ENCODE data around the gene CD99. TPM values are rescaled to one million over a fixed set of nuclear protein-coding genes. Genes with fewer than 3 reads are reported as not detected.

CD99 gene
- total and polyA plus RNA-seq, 2 of the 13 experiments (the other 11 are each of a cell fraction or from before 2014, with no cell fraction given): 78.8 to 111 TPM

GRCh38 chrX:2647627-2648026, 43.5 kb upstream of the CD99 start:
- H4K20me1 ChIP-seq (ENCODE audit: insufficient read depth, low read length): no peaks in the 10 kb centered on the region
- no peaks in the 10 kb centered on the region for H3K4me1 ChIP-seq (ENCODE audit: insufficient read depth, low read length)
- TF ChIP-seq ZSCAN31 (CRISPR knock-in tag; IDR thresholded peaks at IDR 0.05; ENCODE audit: low read depth): no peak
- no peak for TF ChIP-seq ZNF589 (CRISPR knock-in tag; conservative IDR thresholded peaks at IDR 0.05)
- no peak for TF ChIP-seq TAF15 (IDR thresholded peaks at IDR 0.05; ENCODE audit: low read depth, low read length, poor library complexity, severe bottlenecking)
- no peak for TF ChIP-seq MIER3 (CRISPR knock-in tag; IDR thresholded peaks at IDR 0.05; ENCODE audit: borderline replicate concordance)
- no peak for TF ChIP-seq ZNF703 (CRISPR knock-in tag; IDR thresholded peaks at IDR 0.05; ENCODE audit: borderline replicate concordance)
- no peak for TF ChIP-seq EZH2 (conservative IDR thresholded peaks at IDR 0.05; ENCODE audit: low read depth, low read length)
- ChIA-PET POLR2A (no interaction called here), CTCF (ENCODE audit: low intra/inter-chr PET ratio, low total read pairs) (no interaction called here)
- FAIRE-seq (no peak), DNase-seq (ENCODE audit: low spot score) (no peak), ATAC-seq (no peak)
- no TSS peak for BruUV-seq (replicated peaks)
- in situ Hi-C loops (cut with HindIII; ENCODE audit: extremely low pct_ligation_motif_present, low pct_unique_long_range_greater_than_20kb) (no loop called here), intact Hi-C loops (cut with micrococcal nuclease; ENCODE audit: unreplicated experiment) (no loop called here)
- H3K27ac ChIP-seq (ENCODE audit: extremely low read length, insufficient read depth, low read length): no peak overlapping the region
- H2AFZ ChIP-seq (ENCODE audit: low read length): no peak overlapping the region
- H3K4me3 ChIP-seq (replicated peaks in 1 of 3; ENCODE audit: insufficient read depth in 1 of 3, low read depth in 2 of 3, low read length in 3 of 3): no peak overlapping the region
- H3K36me3 ChIP-seq (replicated peaks in 1 of 2; ENCODE audit: control insufficient read depth in 1 of 2, insufficient read depth in 2 of 2, low read length in 2 of 2): peaks cover 0 to 4% of the 10 kb centered on the region in 2 experiments; a peak in 1 of 5 replicates
- no peaks in the 10 kb centered on the region; a peak in 1 of 5 replicates for H3K27me3 ChIP-seq (ENCODE audit: control insufficient read depth in 1 of 2, insufficient read depth in 2 of 2, low read length in 2 of 2)
- H3K9me3 ChIP-seq (ENCODE audit: low read length): no peaks in the 10 kb centered on the region
- WGBS (ENCODE audit: low lambda C conversion rate): 97% methylated on average over 3 of the region's 3 CpGs
- no peaks in the 10 kb centered on the region for H3K79me2 ChIP-seq (ENCODE audit: insufficient read depth, low read length)
- no peak overlapping the region for H3K9ac ChIP-seq (ENCODE audit: insufficient read depth, low read depth, low read length)
- no peak overlapping the region for H3K4me2 ChIP-seq (ENCODE audit: low read depth, low read length)

GRCh38 chrX:2650037-2650436, 41.1 kb upstream of the CD99 start:
- Histone ChIP-seq H3K4me3 (replicated peaks in 1 of 3; ENCODE audit: insufficient read depth in 1 of 3, low read depth in 2 of 3, low read length in 3 of 3) (no peak overlapping the region), H4K20me1 (ENCODE audit: insufficient read depth, low read length) (no peaks in the 10 kb centered on the region), H2AFZ (ENCODE audit: low read length) (no peak overlapping the region), H3K27ac (ENCODE audit: extremely low read length, insufficient read depth, low read length) (no peak overlapping the region), H3K79me2 (ENCODE audit: insufficient read depth, low read length) (no peaks in the 10 kb centered on the region), H3K27me3 (ENCODE audit: control insufficient read depth in 1 of 2, insufficient read depth in 2 of 2, low read length in 2 of 2) (no peaks in the 10 kb centered on the region), H3K9ac (ENCODE audit: insufficient read depth, low read depth, low read length) (no peak overlapping the region), H3K9me3 (ENCODE audit: low read length) (no peaks in the 10 kb centered on the region), H3K4me1 (ENCODE audit: insufficient read depth, low read length) (peaks cover 16% of the 10 kb centered on the region), H3K4me2 (ENCODE audit: low read depth, low read length) (no peak overlapping the region), H3K36me3 (replicated peaks in 1 of 2; ENCODE audit: control insufficient read depth in 1 of 2, insufficient read depth in 2 of 2, low read length in 2 of 2) (peaks cover 0 to 4% of the 10 kb centered on the region in 2 experiments; a peak in 1 of 5 replicates)
- TF ChIP-seq ZNF180 (CRISPR knock-in tag; IDR thresholded peaks at IDR 0.05; ENCODE audit: borderline replicate concordance, low read depth) (no peak), STAT6 (CRISPR knock-in tag; IDR thresholded peaks at IDR 0.05; ENCODE audit: borderline replicate concordance) (no peak), ZFP36 (IDR thresholded peaks at IDR 0.05; ENCODE audit: borderline replicate concordance, low read depth, low read length, partially characterized antibody) (no peak), PHF5A (CRISPR knock-in tag; IDR thresholded peaks at IDR 0.05; ENCODE audit: low read depth, unreplicated experiment) (no peak), ZNF850 (CRISPR knock-in tag; conservative IDR thresholded peaks at IDR 0.05) (no peak)
- in situ Hi-C loops (cut with HindIII; ENCODE audit: extremely low pct_ligation_motif_present, low pct_unique_long_range_greater_than_20kb): no loop called here
- DNase-seq (ENCODE audit: low spot score) (no peak), FAIRE-seq (no peak), ATAC-seq (no peak)
- BruUV-seq (replicated peaks): no TSS peak
- intact Hi-C loops (cut with micrococcal nuclease; ENCODE audit: unreplicated experiment): no loop called here
- POLR2A ChIA-PET: no interaction called here
- CTCF ChIA-PET (ENCODE audit: low intra/inter-chr PET ratio, low total read pairs): no interaction called here

All from HepG2 (cell line).